GM19463 (cell line): ENCODE results near the gene CTSF.
"Not testable (repeated sequence)": the region's sequence is repeated elsewhere in the genome, so short reads cannot be mapped to it uniquely, and the experiment has no call there.

Experiments used
- ATAC-seq: cut with Tn5 transposase; IDR thresholded peaks from one replicate; pipeline ENCODE4 v1.9.1; 2021; ENCODE audit warnings: mild to moderate bottlenecking, moderate library complexity; ENCODE audit not compliant: unreplicated experiment

CTSF gene

GRCh38 chr11:66559866-66560676 lies 8.3 kb downstream of the CTSF start:
- ATAC-seq: no peak

GRCh38 chr11:66559142-66559865 lies 9.1 kb downstream of the CTSF start:
- ATAC-seq: no peak

- ATAC-seq: no peak
These were observed 10.6 kb downstream of the CTSF start for GRCh38 chr11:66557733-66558326.

GRCh38 chr11:66556086-66556485 lies 12.3 kb downstream of the CTSF start:
- no peak for ATAC-seq

- ATAC-seq: no peak
These were observed 13.0 kb downstream of the CTSF start for GRCh38 chr11:66555416-66555815.

- ATAC-seq: no peak
These were observed 13.8 kb downstream of the CTSF start for GRCh38 chr11:66554602-66555001.

- ATAC-seq: no peak
These were observed 17.5 kb downstream of the CTSF start for GRCh38 chr11:66550887-66551286.

GRCh38 chr11:66549696-66550095 lies 18.7 kb downstream of the CTSF start:
- no peak for ATAC-seq

- no peak for ATAC-seq
These were observed 19.4 kb downstream of the CTSF start for GRCh38 chr11:66548774-66549630.

GRCh38 chr11:66548041-66548440 lies 20.4 kb downstream of the CTSF start:
- ATAC-seq: no peak

GRCh38 chr11:66547662-66548009 lies 20.8 kb downstream of the CTSF start:
- no peak for ATAC-seq

- no peak for ATAC-seq
These were observed 21.3 kb downstream of the CTSF start for GRCh38 chr11:66546966-66547661.

- ATAC-seq: no peak
These were observed 21.9 kb downstream of the CTSF start, which contains the start of gene ACTN3 for GRCh38 chr11:66546368-66546965. Gene ACTN3, plus strand, starts transcription at chr11:66546903. Its CDS starts 35 bp downstream, at chr11:66546938.

GRCh38 chr11:66545701-66546367 lies 22.6 kb downstream of the CTSF start, which contains the start of gene ZDHHC24:
Gene ZDHHC24, minus strand, starts transcription at chr11:66546048. Its CDS starts 45 bp downstream, at chr11:66546003.
- peak; percentile 92 for ATAC-seq

- ATAC-seq: not testable (repeated sequence)
These were observed 23.5 kb downstream of the CTSF start for GRCh38 chr11:66544952-66545351.

- no peak for ATAC-seq
These were observed 24.9 kb downstream of the CTSF start for GRCh38 chr11:66543263-66544107.

GRCh38 chr11:66542362-66542761 lies 26.0 kb downstream of the CTSF start:
- no peak for ATAC-seq

- ATAC-seq: no peak
These were observed 26.5 kb downstream of the CTSF start for GRCh38 chr11:66541892-66542291.
